Stimulated activated CD8-positive, alpha-beta memory T cell treated with anti-CD3 and anti-CD28 coated beads, Interleukin-4, amount 100 ng/mL, for 48 hours (primary cell): ENCODE data around the gene ELMOD1.

Experiments
- DNase-seq: peaks from one replicate; pipeline ENCODE4 v3.0.0-alpha.2; 2020

Gene ELMOD1

DNA sequence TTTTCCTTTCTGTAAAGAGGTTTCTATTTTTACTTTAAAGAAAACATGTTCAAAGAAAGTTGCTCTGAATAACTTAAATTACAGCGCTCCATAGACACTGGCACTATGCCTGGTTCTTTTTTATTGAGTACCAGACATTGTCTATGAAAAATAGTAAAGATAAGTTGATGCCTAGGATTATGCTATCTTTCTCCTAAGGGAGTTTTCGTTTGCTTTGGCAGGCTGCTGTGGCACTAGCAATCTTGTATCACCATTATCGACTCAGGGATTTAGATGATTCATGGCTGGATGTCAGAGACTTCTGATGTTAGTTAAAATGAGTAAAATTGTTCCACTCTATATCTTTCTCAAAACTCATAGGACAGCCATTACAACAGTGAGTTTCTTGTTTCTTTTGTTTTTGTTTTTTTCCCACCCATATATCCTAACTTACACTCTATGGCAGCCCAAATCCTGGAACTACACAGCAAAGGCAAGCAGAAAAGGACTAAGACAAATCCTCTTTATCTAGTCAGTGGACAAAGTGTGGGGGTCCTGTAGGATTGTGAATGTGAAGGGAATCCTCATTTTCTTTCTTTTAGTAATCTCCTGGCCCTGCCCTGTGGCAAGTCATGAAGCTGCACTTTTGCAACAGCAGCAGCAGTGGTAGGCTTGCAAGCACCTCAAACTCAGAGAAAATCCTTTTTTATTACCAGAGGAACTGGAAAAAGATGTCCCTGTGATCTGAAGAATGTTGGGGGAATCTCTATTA lies 100.2 kb downstream of the ELMOD1 start:
- no peak for DNase-seq

DNA sequence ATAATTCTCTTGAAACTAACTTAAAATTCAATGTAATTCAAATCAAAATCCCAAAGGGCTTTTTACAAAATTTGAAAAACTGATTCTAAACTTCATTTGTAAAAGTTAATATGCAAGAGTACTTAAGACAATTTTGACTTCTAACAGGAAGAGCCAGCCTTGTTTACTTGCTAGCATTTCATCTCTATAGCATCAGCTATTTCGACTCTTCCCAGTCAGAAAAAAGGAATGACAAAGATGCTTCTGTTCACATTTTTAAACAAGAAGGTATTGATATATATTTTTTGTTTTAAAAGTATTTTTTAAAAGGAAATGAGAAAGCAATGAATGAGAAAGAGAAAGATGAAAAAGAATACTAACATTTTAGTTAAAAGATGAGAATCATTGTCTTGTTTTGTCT lies 104.5 kb downstream of the ELMOD1 start:
- DNase-seq, result no peak

DNA sequence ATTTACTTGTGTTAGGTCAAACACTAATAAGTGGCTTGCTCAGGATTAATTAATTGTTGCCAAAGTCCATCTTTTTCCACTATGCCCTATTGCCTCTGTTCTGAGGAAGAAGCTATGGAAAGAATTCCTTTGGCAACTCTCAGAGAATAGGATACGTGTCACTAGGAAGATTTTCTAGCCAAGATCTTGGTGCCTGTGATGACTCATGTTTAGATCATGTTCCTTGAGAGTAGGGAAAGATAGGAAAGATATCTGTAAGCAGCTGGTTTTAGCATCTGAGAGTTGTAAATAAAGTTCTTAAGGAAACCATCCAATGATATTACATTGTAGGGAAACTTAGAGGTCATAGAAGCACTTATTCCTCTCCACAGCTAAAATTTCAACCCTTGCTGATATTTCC lies 105.2 kb downstream of the ELMOD1 start:
- no peak for DNase-seq

DNA sequence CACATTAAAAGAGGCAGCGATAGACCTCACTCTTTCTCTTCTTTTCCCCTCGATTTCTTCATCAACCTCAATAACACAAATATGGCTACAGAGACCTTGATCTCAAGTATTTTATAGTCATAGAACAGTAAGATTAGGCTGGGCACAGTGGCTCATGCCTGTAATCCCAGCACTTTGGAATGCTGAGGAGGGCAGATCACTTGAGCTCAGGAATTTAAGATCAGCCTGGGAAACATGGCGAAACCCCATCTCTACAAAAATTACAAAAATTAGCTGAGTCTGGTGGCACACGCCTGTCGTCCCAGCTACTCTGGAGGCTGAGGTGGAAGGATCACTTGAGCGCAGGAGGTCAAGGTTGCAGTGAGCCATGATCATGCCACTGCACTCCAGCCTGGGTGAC lies 106.3 kb downstream of the ELMOD1 start:
- no peak for DNase-seq

DNA sequence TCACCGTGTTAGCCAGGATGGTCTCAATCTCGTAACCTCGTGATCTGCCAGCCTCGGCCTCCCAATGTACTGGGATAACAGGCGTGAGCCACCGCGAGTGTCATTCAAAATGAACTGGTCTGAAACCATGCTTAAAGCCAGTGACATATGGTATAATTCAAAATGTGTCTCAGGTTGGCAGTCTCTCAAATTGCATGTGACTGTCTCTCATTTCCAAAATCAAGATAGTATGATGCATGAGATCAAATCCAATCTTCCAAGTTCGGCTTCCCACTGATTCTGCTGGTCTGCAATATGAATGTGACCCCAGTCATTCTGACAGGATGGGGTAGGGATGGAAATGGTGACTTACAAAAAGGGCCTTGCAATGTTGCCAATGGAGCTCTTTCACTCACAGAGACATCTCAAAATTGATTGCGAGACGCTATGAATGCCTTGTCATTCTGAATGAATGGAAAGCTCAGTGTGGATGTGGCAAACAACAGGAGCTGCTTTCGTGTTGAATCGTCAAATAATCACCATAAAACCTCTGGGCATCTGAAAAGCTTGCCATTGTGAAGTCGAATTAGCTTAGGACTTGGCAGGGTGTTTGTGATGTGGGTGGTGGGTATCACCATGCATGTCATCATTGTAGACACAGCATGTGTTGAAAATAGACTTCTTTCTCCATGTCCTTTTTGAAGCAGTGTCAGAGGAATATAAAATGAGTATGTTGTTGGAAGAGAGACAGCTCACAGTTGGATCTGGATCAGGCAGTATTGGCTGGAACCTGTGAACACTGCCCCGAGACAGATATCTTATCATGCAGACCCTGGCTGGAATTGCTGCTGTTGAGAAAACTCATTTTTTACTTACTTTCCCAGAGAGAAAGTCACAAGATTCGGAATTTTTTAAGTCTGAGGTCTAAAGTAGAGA lies 108.7 kb downstream of the ELMOD1 start:
- no peak for DNase-seq

DNA sequence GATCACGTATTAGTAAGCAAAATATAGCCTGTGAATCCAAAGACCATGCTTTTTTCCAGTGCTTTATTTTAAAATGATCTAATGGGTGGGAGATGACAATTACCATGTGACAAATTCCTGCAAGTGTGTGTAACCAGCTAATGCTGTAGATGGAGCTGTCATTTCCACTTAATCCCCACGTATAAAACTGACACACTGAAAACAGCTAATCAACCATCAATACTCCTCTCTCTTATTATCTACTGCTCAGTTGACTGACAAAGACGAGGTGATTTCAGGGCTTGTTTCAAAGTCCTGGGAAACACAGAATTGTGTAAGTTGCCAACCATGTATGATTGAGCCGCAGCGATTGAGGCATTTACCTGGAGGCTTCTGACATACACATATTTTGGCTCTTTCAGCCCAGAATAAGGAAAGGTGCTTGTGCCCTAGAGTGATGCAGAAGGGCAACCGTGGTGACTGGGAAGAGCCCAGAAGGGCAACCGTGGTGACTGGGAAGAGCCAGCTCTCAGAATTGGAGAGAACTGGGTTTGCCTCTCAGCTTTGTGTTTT lies 111.2 kb downstream of the ELMOD1 start:
- DNase-seq, result no peak

DNA sequence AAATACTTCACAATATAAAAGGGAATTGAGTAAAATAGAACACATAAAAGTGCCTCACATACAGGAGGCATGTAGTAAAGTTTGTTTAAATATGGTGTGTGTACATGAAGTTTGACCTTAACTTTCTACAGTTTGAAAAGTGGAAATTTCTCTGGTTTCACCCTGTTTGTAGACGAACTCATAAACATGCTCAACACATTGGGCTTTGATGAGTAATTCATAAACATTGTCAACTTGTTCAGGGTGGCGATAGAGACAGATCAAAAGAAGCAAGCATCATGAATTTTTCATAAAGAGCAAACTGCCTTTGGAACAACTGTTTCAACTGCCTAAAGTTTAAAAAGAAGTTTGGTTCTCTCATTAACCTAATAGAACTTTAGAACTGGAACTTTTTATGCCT lies 111.8 kb downstream of the ELMOD1 start:
- DNase-seq, result no peak

DNA sequence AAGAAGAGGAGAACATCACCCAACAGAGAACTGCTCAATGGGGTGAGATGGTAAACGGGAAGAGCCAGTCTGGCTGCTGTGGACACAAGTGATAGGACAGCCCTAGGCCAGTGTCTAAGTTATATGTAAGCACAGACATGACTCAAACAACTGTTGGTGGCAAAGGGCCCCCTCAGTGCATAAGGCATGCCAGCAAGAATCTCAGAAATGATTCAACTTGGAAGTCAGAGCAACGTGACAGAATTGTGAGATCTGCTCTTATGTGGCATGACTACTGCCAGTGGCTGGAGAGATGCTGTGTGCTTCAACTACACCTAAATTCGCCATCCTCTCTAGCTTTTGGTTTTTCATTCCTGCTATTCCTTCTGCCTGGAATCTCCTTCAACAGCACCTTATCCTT lies 113.5 kb downstream of the ELMOD1 start:
- DNase-seq, result no peak

DNA sequence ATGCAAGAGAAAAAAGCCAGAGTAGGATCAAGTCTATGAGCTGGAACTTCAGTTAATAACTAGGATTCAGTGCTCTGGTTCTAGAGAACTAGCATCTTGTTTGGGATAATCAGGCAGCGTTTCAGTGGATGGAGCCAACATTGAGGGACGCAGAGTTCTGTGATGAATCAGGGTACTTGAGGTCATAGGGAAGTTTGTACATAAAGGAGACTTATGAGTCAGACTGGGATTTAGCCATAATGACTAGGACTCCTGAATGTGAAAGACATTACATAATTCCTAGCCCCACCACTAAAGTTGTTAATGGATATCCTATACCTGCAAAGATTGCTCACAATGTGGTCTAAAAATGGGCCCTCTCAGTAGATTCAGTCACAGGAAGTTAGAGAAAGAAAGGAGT lies 114.1 kb downstream of the ELMOD1 start:
- no peak for DNase-seq

DNA sequence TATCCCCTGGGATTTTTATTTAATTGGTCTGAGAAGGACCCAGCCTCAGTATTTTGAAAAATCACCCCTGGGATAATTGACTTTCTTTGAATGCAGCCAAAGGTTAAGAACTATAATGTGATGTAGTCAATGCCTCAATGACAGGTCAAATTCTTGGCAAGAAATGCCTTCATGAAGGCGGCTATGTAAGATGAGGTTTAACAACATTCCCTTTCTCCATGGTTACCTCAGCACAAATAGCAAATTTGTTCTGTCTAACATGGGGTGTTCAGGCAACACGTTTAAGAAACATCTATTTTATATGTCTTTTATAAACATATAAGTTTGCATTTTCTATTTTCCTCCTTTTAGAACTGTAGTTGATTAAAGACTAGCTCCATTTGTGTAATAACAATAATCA lies 115.6 kb downstream of the ELMOD1 start:
- DNase-seq, result no peak

DNA sequence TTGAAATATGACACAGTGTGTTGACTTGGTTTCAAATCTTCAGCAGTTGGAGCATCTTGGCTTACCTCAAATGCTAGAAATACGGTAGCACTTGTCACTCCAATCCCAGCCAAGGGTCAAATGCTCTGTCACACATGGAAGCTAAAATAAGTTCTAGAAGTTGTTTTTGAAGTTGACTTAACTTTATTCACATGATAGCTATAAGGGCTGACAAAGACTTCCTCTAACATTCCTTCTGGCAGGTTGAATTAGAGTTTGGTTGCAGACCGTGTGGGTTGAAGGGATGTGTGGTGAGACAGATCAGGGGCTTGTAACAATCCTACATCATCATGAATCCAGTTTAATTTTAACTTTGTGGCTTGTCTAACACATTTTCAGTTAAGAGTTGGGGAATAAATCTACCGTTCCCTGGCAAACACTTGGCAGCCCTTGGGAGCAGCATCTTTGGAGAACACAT lies 116.3 kb downstream of the ELMOD1 start:
- no peak for DNase-seq

DNA sequence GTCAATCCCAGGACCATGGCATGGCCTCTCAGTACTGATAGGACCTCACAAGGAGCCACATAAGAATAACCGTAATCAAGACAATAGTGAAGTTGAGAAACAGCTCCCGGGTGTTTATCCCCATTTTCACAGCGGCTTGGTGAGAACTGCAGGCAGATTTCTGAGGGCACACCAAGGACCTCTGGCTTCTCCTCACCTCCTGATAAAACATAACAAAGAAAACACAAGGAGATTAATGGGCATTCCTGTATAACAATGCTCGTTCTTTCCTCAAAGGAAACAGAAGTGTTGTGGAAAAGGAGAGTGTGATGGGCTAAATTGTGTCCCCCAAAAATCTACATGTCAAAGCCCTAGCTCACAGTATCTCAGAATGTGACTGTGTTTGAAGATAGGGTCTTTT lies 116.9 kb downstream of the ELMOD1 start:
- DNase-seq, result no peak

DNA sequence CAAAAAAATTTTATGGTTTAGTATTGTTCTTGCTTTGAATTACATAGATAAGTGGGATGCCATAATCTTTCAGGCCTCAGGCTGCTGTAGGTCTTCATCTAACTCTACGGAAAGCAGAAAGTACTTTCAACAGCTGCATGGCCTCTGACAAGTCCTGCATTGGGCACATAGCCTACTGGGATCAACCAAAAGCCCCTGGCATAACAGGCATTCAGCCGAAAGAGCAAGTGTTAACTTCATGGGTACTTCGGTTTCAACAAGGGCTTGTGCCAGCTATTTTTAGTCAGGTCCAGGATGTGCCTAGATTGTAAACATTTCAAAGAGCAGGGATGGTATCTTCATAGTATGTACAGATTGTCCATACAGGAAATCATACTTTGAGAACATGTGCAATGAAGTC lies 117.8 kb downstream of the ELMOD1 start:
- no peak for DNase-seq

DNA sequence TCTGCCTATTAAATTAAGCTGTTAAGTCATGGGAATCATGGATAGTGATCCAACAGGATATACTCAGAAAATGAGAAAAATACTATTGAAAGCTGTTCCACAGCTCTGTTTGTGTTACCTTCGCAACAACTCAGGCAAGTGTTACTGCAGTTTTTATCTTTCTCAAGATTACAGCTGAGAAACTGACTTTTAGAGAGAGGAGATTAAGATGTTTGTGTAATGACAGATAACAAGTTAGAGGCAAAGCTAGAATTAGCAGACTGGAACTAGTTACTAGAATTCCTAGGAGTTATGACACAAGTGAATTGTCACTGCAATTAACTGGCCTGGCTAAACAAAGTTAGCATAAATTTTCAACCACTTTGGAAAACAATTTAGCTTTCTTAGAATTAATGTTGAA lies 119.4 kb downstream of the ELMOD1 start:
- DNase-seq, result no peak

DNA sequence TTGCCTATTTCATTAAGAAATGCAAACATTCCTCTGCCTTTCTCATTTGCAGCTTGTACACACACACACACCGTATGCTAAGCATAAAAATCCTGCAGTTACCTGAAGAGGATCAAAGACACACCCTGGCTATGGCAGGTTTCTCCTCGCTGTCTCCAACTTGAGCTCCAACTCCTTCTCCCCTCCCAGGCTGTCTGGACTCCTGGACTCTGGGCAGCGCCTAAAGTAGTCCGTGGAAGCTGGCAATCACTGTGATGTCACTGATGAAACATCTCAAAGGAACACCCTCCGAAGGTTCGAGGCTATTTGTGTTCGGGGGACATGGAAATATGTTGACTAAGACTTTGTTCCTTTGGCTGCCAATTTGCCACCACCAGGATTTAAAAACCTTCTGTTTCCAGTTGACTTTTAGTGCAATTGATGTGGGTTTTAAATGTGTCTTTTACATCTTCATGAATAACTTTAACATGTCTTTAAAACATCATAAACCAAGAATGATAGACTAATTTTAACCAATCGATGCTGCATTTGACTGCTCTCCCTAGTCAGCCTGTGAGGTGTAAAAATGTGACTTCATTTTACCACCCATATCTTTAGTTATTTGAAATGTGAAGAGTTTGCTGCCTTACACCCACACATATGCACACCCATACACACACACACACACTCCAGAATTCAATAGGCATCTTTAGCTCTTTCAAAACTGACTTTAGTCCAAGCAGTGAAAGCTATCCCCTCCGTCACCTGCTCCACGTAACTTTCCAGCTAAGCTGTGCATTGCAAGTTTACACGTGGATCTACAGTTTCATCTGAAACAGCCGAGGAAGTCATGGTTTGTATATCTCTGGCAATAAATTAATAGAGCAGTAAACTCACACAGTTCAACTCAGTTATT lies 121.2 kb downstream of the ELMOD1 start, which contains the start of gene SLN:
TSS of gene SLN (minus strand) at position 196 of the 895 bp plus-strand sequence.
- DNase-seq, result no peak

DNA sequence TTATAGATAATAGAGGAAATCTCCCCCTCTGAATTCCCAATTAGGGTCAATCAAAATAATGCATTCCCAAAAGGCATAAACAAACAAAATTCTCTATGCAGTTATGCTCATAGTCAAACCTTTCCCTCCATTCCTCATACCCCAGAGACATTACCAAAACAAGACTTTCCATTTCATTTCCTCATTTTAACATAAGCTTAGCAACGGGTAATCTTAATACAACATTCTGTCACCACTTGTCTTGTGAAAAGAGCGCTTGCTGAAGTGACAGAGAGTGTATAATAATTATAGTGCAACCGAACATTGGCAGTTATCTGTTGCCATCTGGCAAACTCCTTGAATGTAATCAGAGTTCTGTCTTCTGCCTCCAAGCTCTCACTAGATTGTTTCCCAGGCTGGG lies 122.1 kb downstream of the ELMOD1 start:
- no peak for DNase-seq
